Measurements from ENCODE around the gene CGNL1.
A peak's percentile ranks its signal among the peaks of the same experiment; 100 is the strongest.

Gene CGNL1

DNA sequence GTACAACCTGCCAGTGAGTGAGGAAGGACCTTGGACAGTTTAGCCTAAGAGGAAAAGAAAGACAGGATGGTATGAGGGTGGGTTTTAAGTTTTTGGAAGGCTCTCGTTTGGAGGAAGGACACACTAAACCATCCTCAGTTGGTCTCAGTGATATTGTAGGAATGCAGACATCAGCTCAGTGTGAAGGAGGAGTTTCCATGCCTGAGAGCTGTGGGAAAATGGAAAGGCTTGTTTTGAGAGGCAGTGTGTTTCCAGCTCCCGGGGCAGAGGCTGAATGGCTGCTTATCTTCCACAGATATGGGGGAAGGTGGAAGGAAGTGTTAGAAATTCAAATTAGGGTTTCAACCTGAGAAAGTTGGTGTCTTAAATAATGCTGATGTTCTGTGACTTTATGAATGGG, 125.8 kb downstream of the CGNL1 start:
- no peak for DNase-seq
- Histone ChIP-seq H3K9ac (ENCODE audit: low read depth, low read length) (no peak overlapping the region), H3K9me3 (ENCODE audit: insufficient read depth, low read length, severe bottlenecking) (no peaks in the 10 kb centered on the region), H3K4me1 (ENCODE audit: insufficient read depth, low read length) (no peaks in the 10 kb centered on the region), H3K36me3 (ENCODE audit: insufficient read depth, low read length) (no peaks in the 10 kb centered on the region), H2AFZ (ENCODE audit: low read depth, low read length) (no peak overlapping the region), H3K4me3 (ENCODE audit: low read depth in 1 of 2, low read length in 2 of 2) (no peak overlapping the region), H3K4me2 (ENCODE audit: insufficient read depth, low read length) (no peak overlapping the region), H4K20me1 (ENCODE audit: insufficient read depth, low read length) (no peaks in the 10 kb centered on the region), H3K79me2 (ENCODE audit: insufficient read depth, low read length) (no peaks in the 10 kb centered on the region), H3K27ac (ENCODE audit: low read length) (no peak overlapping the region), H3K27me3 (ENCODE audit: insufficient read depth, low read length, poor library complexity) (no peaks in the 10 kb centered on the region)
- TF ChIP-seq, protein P1, sequence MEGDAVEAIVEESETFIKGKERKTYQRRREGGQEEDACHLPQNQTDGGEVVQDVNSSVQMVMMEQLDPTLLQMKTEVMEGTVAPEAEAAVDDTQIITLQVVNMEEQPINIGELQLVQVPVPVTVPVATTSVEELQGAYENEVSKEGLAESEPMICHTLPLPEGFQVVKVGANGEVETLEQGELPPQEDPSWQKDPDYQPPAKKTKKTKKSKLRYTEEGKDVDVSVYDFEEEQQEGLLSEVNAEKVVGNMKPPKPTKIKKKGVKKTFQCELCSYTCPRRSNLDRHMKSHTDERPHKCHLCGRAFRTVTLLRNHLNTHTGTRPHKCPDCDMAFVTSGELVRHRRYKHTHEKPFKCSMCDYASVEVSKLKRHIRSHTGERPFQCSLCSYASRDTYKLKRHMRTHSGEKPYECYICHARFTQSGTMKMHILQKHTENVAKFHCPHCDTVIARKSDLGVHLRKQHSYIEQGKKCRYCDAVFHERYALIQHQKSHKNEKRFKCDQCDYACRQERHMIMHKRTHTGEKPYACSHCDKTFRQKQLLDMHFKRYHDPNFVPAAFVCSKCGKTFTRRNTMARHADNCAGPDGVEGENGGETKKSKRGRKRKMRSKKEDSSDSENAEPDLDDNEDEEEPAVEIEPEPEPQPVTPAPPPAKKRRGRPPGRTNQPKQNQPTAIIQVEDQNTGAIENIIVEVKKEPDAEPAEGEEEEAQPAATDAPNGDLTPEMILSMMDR (IDR thresholded peaks at IDR 0.05; ENCODE audit: borderline replicate concordance, extremely low read depth, low read length, poor library complexity, severe bottlenecking) = no peak
- no peak for TF ChIP-seq EZH2 (IDR thresholded peaks at IDR 0.05; ENCODE audit: borderline replicate concordance, low read depth, low read length, severe bottlenecking)
- no peak for ATAC-seq (ENCODE audit: insufficient read depth, low read depth)

DNA sequence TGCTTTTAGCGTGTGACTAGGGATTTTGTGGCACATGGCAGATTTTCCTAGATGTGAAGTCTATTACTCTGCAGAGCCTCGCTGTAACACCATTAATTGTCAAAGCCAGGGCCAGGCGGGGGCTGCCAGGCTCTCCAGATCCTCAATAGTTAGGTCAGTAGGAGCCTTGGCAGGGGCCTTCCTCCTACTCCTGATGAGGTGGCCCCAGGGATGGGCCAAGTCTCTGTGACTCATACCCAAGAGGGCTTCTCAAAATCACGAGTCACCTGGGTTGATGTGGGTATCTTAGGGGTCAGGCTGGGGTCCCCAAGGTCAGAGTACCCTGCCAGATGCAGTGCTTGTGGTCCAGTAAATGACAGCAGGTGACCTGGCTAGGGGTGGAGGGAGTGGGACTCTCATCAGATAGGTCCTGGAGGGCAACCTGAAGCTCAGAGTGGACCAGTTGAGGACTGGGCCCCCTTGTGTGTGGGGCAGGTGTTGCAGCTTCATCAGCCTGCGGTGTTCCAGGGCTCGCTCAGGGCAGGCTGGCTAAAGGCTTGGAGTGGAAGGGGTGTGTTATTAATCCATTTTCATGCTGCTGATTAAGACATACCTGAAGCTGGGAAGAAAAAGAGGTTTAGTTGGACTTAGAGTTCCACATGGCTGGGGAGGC, 126.9 kb downstream of the CGNL1 start:
- no peak overlapping the region for H3K4me3 ChIP-seq (ENCODE audit: low read depth in 1 of 2, low read length in 2 of 2)
- no peak overlapping the region for H2AFZ ChIP-seq (ENCODE audit: low read depth, low read length)
- no peak for TF ChIP-seq EZH2 (IDR thresholded peaks at IDR 0.05; ENCODE audit: borderline replicate concordance, low read depth, low read length, severe bottlenecking)
- TF ChIP-seq, protein P1 (IDR thresholded peaks at IDR 0.05; ENCODE audit: borderline replicate concordance, extremely low read depth, low read length, poor library complexity, severe bottlenecking) = peak; percentile 34
- no peak overlapping the region for H3K4me2 ChIP-seq (ENCODE audit: insufficient read depth, low read length)
- no peak overlapping the region for H3K9ac ChIP-seq (ENCODE audit: low read depth, low read length)
- H3K36me3 ChIP-seq (ENCODE audit: insufficient read depth, low read length) = no peaks in the 10 kb centered on the region
- H4K20me1 ChIP-seq (ENCODE audit: insufficient read depth, low read length) = no peaks in the 10 kb centered on the region
- H3K79me2 ChIP-seq (ENCODE audit: insufficient read depth, low read length) = no peaks in the 10 kb centered on the region
- ATAC-seq (ENCODE audit: insufficient read depth, low read depth) = no peak
- no peaks in the 10 kb centered on the region for H3K4me1 ChIP-seq (ENCODE audit: insufficient read depth, low read length)
- no peak for DNase-seq
- H3K27ac ChIP-seq (ENCODE audit: low read length) = no peak overlapping the region
- H3K27me3 ChIP-seq (ENCODE audit: insufficient read depth, low read length, poor library complexity) = no peaks in the 10 kb centered on the region
- H3K9me3 ChIP-seq (ENCODE audit: insufficient read depth, low read length, severe bottlenecking) = no peaks in the 10 kb centered on the region

DNA sequence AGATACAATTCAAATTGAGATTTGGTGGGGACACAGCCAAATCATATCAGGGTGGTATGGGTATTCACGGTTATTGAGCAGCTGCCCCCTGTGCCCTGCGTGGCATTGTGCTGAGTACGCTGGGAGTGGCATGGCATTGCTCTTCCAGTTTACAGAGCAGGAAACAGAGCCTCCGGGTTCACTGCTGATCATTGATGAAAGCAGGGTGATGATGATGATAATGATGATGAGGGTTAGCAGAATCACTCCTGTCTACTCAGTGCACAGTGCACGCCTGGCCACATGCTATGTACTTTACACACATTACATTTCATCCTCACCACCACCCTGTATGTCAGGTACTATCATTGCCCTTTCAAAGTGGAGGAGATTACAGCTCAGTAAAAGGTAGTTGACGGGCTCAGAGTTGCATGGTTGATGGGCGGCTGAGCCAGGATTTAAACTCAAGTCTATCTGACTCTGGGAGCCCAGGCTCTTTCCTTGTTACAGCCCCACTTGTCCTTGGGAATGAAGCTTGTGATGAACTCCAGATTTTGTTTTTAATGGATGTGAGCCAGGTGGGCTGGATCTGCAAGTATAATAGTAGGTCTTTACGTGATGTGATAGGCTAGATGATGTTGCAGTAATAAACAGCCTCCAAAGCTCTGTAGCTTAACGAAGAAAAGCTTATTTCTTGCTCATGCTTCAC, 127.8 kb downstream of the CGNL1 start:
- H3K27ac ChIP-seq (ENCODE audit: low read length) = no peak overlapping the region
- no peak for ATAC-seq (ENCODE audit: insufficient read depth, low read depth)

More for the DNA sequence above, 127.8 kb downstream of the CGNL1 start:
- TF ChIP-seq EZH2 (IDR thresholded peaks at IDR 0.05; ENCODE audit: borderline replicate concordance, low read depth, low read length, severe bottlenecking) = no peak
- TF ChIP-seq, protein P1 (IDR thresholded peaks at IDR 0.05; ENCODE audit: borderline replicate concordance, extremely low read depth, low read length, poor library complexity, severe bottlenecking) = no peak
- Histone ChIP-seq H2AFZ (ENCODE audit: low read depth, low read length) (no peak overlapping the region), H4K20me1 (ENCODE audit: insufficient read depth, low read length) (no peaks in the 10 kb centered on the region), H3K79me2 (ENCODE audit: insufficient read depth, low read length) (no peaks in the 10 kb centered on the region), H3K9ac (ENCODE audit: low read depth, low read length) (no peak overlapping the region), H3K27me3 (ENCODE audit: insufficient read depth, low read length, poor library complexity) (no peaks in the 10 kb centered on the region), H3K4me2 (ENCODE audit: insufficient read depth, low read length) (no peak overlapping the region), H3K4me1 (ENCODE audit: insufficient read depth, low read length) (no peaks in the 10 kb centered on the region), H3K4me3 (ENCODE audit: low read depth in 1 of 2, low read length in 2 of 2) (no peak overlapping the region), H3K9me3 (ENCODE audit: insufficient read depth, low read length, severe bottlenecking) (no peaks in the 10 kb centered on the region), H3K36me3 (ENCODE audit: insufficient read depth, low read length) (no peaks in the 10 kb centered on the region)
- DNase-seq = no peak

All from DND-41 (cell line).